T-helper 17 cell (primary cell): Measurements from ENCODE around the gene DUSP22. TPM values are rescaled to one million over a fixed set of nuclear protein-coding genes. Genes with fewer than 3 reads are reported as not detected.
A peak's percentile ranks its signal among the peaks of the same experiment; 100 is the strongest.

Source experiments
- ATAC-seq: fragments of 150-1000 bp; cut with Tn5 transposase; 2 replicates; pipeline ENCODE4 v1.10.0; 2021; ENCODE audit warnings: mild to moderate bottlenecking, moderate library complexity
- DNase-seq, 3 donors: peaks; one replicate each; pipeline versions ENCODE4 v3.0.0 to v3.0.0-alpha.2; 2020 to 2021
- H3K9me3 ChIP-seq: one replicate; pipeline ENCODE4 v1.7.0; 2013; ENCODE audit warnings: low read length, mild to moderate bottlenecking; ENCODE audit not compliant: control insufficient read depth, poor library complexity, severe bottlenecking
- H3K27ac Mint-ChIP-seq: one replicate; pipeline ENCODE4 v1.8.0; 2022; ENCODE audit warnings: mild to moderate bottlenecking, moderate library complexity, mixed read lengths
- H3K27me3 Mint-ChIP-seq: one replicate; pipeline ENCODE4 v1.8.0; 2022; ENCODE audit warnings: mixed read lengths
- H3K36me3 Mint-ChIP-seq: one replicate; pipeline ENCODE4 v1.8.0; 2022; ENCODE audit warnings: low read depth, mixed read lengths
- H3K4me1 Mint-ChIP-seq: one replicate; pipeline ENCODE4 v1.8.0; 2022; ENCODE audit warnings: mild to moderate bottlenecking, mixed read lengths
- H3K4me3 Mint-ChIP-seq: one replicate; pipeline ENCODE4 v1.8.0; 2022; ENCODE audit warnings: mild to moderate bottlenecking, moderate library complexity, mixed read lengths
- total RNA-seq, 4 donors: library from RNA in 2 of 4; stranded (reverse) in 2 of 4; gene quantifications; one replicate each; pipeline ENCODE4 v1.2.3 and lab custom pipeline; 2022 to 2026

Gene DUSP22
- total RNA-seq, 2 donors from 2014 or later: 26.9 to 38.1 TPM

GRCh38 chr6:388202-388903, 96.1 kb downstream of the DUSP22 start:
- Mint-ChIP-seq H3K36me3 (no peaks in the 10 kb centered on the region), H3K27me3 (peaks cover 38% of the 10 kb centered on the region), H3K27ac (peak overlapping the region; percentile 66), H3K4me1 (peaks cover 30% of the 10 kb centered on the region), H3K4me3 (no peak overlapping the region)
- ATAC-seq: no peak
- DNase-seq: no peak
- no peaks in the 10 kb centered on the region for H3K9me3 ChIP-seq

- no peak for DNase-seq
- H3K36me3 Mint-ChIP-seq: peaks cover 3% of the 10 kb centered on the region
Observed at GRCh38 chr6:389143-389542, 96.9 kb downstream of the DUSP22 start.

GRCh38 chr6:389622-390021, 97.3 kb downstream of the DUSP22 start:
- DNase-seq: no peak
- peak; percentile 38 for ATAC-seq
- H3K27ac Mint-ChIP-seq: peak overlapping the region; percentile 66
- H3K36me3 Mint-ChIP-seq: peaks cover 3% of the 10 kb centered on the region
- H3K4me1 Mint-ChIP-seq: peaks cover 33% of the 10 kb centered on the region
- peak overlapping the region; percentile 93 for H3K4me3 Mint-ChIP-seq
- H3K9me3 ChIP-seq: no peaks in the 10 kb centered on the region
- peaks cover 32% of the 10 kb centered on the region for H3K27me3 Mint-ChIP-seq

More at GRCh38 chr6:389143-389542, 96.9 kb downstream of the DUSP22 start:
- no peak for ATAC-seq
- H3K4me3 Mint-ChIP-seq: no peak overlapping the region
- H3K4me1 Mint-ChIP-seq: peaks cover 32% of the 10 kb centered on the region
- peak overlapping the region; percentile 66 for H3K27ac Mint-ChIP-seq
- no peaks in the 10 kb centered on the region for H3K9me3 ChIP-seq
- peaks cover 37% of the 10 kb centered on the region for H3K27me3 Mint-ChIP-seq

GRCh38 chr6:390914-391558, 98.7 kb downstream of the DUSP22 start:
- ATAC-seq (peak; percentile 41), DNase-seq (no peak)
- peaks cover 3% of the 10 kb centered on the region for H3K36me3 Mint-ChIP-seq
- peak overlapping the region; percentile 93 for H3K4me3 Mint-ChIP-seq
- no peak overlapping the region for H3K27ac Mint-ChIP-seq
- H3K9me3 ChIP-seq: peaks cover 6% of the 10 kb centered on the region
- peaks cover 28% of the 10 kb centered on the region for H3K27me3 Mint-ChIP-seq
- peaks cover 33% of the 10 kb centered on the region for H3K4me1 Mint-ChIP-seq

GRCh38 chr6:391559-392440, 99.5 kb downstream of the DUSP22 start, which contains the start of gene IRF4:
IRF4 (plus strand) TSS chr6:391752; CDS start chr6:393153, 1,401 bp downstream.
- peaks cover 27% of the 10 kb centered on the region for H3K27me3 Mint-ChIP-seq
- H3K9me3 ChIP-seq: peaks cover 6% of the 10 kb centered on the region
- DNase-seq: peak in 2 of 3 donors; percentile 43 to 51
- peaks cover 3% of the 10 kb centered on the region for H3K36me3 Mint-ChIP-seq
- H3K4me1 Mint-ChIP-seq: peaks cover 33% of the 10 kb centered on the region
- H3K4me3 Mint-ChIP-seq: peak within 1 kb of the TSS; percentile 93
- peak; percentile 59 for ATAC-seq
- H3K27ac Mint-ChIP-seq: peak within 1 kb of the TSS; percentile 19

GRCh38 chr6:392441-393390, 100.4 kb downstream of the DUSP22 start:
- H3K27ac Mint-ChIP-seq: peak overlapping the region; percentile 19
- ATAC-seq: peak; percentile 29
- peaks cover 20% of the 10 kb centered on the region for H3K27me3 Mint-ChIP-seq
- H3K36me3 Mint-ChIP-seq: peaks cover 5% of the 10 kb centered on the region
- peaks cover 6% of the 10 kb centered on the region for H3K9me3 ChIP-seq
- no peak for DNase-seq
- H3K4me1 Mint-ChIP-seq: peaks cover 34% of the 10 kb centered on the region
- peak overlapping the region; percentile 93 for H3K4me3 Mint-ChIP-seq

- Mint-ChIP-seq H3K4me3 (peak overlapping the region; percentile 100), H3K36me3 (peaks cover 5% of the 10 kb centered on the region), H3K4me1 (peaks cover 34% of the 10 kb centered on the region), H3K27me3 (peaks cover 16% of the 10 kb centered on the region), H3K27ac (peak overlapping the region; percentile 98)
- peaks cover 6% of the 10 kb centered on the region for H3K9me3 ChIP-seq
- peak; percentile 10 for ATAC-seq
- no peak for DNase-seq
Observed at GRCh38 chr6:393391-394221, 101.3 kb downstream of the DUSP22 start.

- Mint-ChIP-seq H3K27me3 (peaks cover 10% of the 10 kb centered on the region), H3K36me3 (peaks cover 5% of the 10 kb centered on the region), H3K4me1 (peaks cover 30% of the 10 kb centered on the region), H3K27ac (no peak overlapping the region), H3K4me3 (peak overlapping the region; percentile 55)
- ATAC-seq (no peak), DNase-seq (no peak)
- peaks cover 6% of the 10 kb centered on the region for H3K9me3 ChIP-seq
Observed at GRCh38 chr6:394641-395289, 102.5 kb downstream of the DUSP22 start.

- Mint-ChIP-seq H3K27me3 (peaks cover 5% of the 10 kb centered on the region), H3K36me3 (peaks cover 5% of the 10 kb centered on the region), H3K27ac (no peak overlapping the region), H3K4me3 (no peak overlapping the region), H3K4me1 (peaks cover 23% of the 10 kb centered on the region)
- ATAC-seq (no peak), DNase-seq (no peak)
- H3K9me3 ChIP-seq: peaks cover 6% of the 10 kb centered on the region
Observed at GRCh38 chr6:395432-396125, 103.3 kb downstream of the DUSP22 start.

- DNase-seq (no peak), ATAC-seq (no peak)
- Mint-ChIP-seq H3K27me3 (peaks cover 5% of the 10 kb centered on the region), H3K36me3 (peaks cover 5% of the 10 kb centered on the region), H3K4me3 (no peak overlapping the region), H3K4me1 (peaks cover 18% of the 10 kb centered on the region), H3K27ac (no peak overlapping the region)
- peaks cover 6% of the 10 kb centered on the region for H3K9me3 ChIP-seq
Observed at GRCh38 chr6:396126-396520, 103.8 kb downstream of the DUSP22 start.

- peaks cover 20% of the 10 kb centered on the region for H3K4me1 Mint-ChIP-seq
- H3K4me3 Mint-ChIP-seq: no peak overlapping the region
- ATAC-seq (no peak), DNase-seq (no peak)
- H3K36me3 Mint-ChIP-seq: peaks cover 5% of the 10 kb centered on the region
- peak overlapping the region; percentile 45 for H3K27ac Mint-ChIP-seq
- peaks cover 10% of the 10 kb centered on the region for H3K27me3 Mint-ChIP-seq
- H3K9me3 ChIP-seq: peaks cover 6% of the 10 kb centered on the region
Observed at GRCh38 chr6:397056-397455, 104.8 kb downstream of the DUSP22 start.
